Keratinocyte (primary cell): ENCODE results near the gene MAP1LC3B.

Experiments
- CTCF ChIP-seq, 3 experiments: IDR thresholded peaks in 1 of 3; conservative IDR thresholded peaks in 1 of 3; optimal IDR thresholded peaks in 1 of 3; 2 replicates in 2 of 3; 3 replicates in 1 of 3; pipeline versions ENCODE3 to v1.5.1; 2011; ENCODE audit warnings: low read length in 3 of 3, mild to moderate bottlenecking in 3 of 3, moderate library complexity in 2 of 3, control low read depth in 1 of 3, inconsistent platforms in 1 of 3; ENCODE audit not compliant: insufficient read depth in 2 of 3; ENCODE audit errors: extremely low read depth in 1 of 3
- EZH2 ChIP-seq: IDR thresholded peaks from one replicate; pipeline ENCODE4 v1.6.1; 2012; ENCODE audit warnings: inconsistent platforms, mild to moderate bottlenecking, low read length, moderate library complexity

GRCh38 chr16:87421003-87421912 lies 29.1 kb downstream of the MAP1LC3B start:
- TF ChIP-seq EZH2, result no peak
- TF ChIP-seq CTCF (optimal IDR thresholded peaks at IDR 0.05 in 1 of 3, IDR thresholded peaks at IDR 0.05 in 1 of 3, conservative IDR thresholded peaks at IDR 0.05 in 1 of 3; ENCODE audit: extremely low read depth in 1 of 3, insufficient read depth in 2 of 3, low read length in 3 of 3), result no peak
